PFSK-1 (cell line): Measurements from ENCODE around the gene KIFC1.

Source experiments
- FOXP2 ChIP-seq: optimal IDR thresholded peaks from 2 replicates; pipeline ENCODE3; 2011; ENCODE audit warnings: borderline replicate concordance, control low read depth, inconsistent platforms; ENCODE audit not compliant: insufficient read depth; ENCODE audit errors: extremely low read length, extremely low read depth
- POLR2AphosphoS5 ChIP-seq: IDR thresholded peaks from 2 replicates; pipeline ENCODE4 v1.6.1; 2012; ENCODE audit warnings: low read depth, mild to moderate bottlenecking, control low read depth, low read length, moderate library complexity
- REST ChIP-seq, 2 experiments: IDR thresholded peaks; 2 replicates each; pipeline versions ENCODE4 v1.6.1 to v1.8.0; 2011 to 2012; ENCODE audit warnings: low read depth in 2 of 2, low read length in 2 of 2, control low read depth in 1 of 2, inconsistent platforms in 1 of 2, mild to moderate bottlenecking in 1 of 2, moderate library complexity in 1 of 2; ENCODE audit not compliant: insufficient read depth in 1 of 2
- SIN3A ChIP-seq: IDR thresholded peaks from 2 replicates; pipeline ENCODE4 v1.6.1; 2012; ENCODE audit warnings: mild to moderate bottlenecking, low read length, moderate library complexity, borderline replicate concordance; ENCODE audit not compliant: insufficient read depth
- TAF1 ChIP-seq: IDR thresholded peaks from 2 replicates; pipeline ENCODE4 v1.6.1; 2012; ENCODE audit warnings: low read length, control low read depth, borderline replicate concordance; ENCODE audit not compliant: insufficient read depth

Gene KIFC1

DNA sequence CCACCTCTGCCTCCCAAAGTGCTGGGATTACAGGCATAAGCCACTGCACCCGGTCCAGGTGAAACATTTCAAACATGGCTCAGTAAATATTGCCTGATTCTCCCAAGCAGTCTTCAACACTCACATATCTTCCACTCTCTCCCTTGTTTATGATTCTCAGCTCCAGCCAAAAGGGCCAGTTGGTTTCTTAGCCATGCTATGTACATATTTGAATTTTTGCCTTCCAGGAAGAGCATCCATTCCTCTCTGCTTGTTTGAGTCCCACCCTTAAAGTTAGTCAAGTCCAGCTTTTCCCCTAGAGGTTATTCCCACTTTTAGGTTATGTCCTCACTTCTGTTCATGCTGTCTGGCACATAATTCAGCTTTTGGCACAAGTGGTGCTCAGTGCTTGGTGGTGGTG is 5.9 kb downstream of the KIFC1 start:
- TF ChIP-seq REST (IDR thresholded peaks at IDR 0.05; ENCODE audit: insufficient read depth in 1 of 2, low read depth in 2 of 2, low read length in 2 of 2) = no peak
- no peak for TF ChIP-seq FOXP2
- TF ChIP-seq SIN3A = no peak
- no peak for TF ChIP-seq POLR2AphosphoS5
- TF ChIP-seq TAF1 = no peak

GRCh38 chr6:33404884-33405283 is 13.3 kb downstream of the KIFC1 start:
- TF ChIP-seq TAF1 (no peak), SIN3A (no peak), FOXP2 (no peak), REST (IDR thresholded peaks at IDR 0.05; ENCODE audit: insufficient read depth in 1 of 2, low read depth in 2 of 2, low read length in 2 of 2) (no peak), POLR2AphosphoS5 (no peak)

DNA sequence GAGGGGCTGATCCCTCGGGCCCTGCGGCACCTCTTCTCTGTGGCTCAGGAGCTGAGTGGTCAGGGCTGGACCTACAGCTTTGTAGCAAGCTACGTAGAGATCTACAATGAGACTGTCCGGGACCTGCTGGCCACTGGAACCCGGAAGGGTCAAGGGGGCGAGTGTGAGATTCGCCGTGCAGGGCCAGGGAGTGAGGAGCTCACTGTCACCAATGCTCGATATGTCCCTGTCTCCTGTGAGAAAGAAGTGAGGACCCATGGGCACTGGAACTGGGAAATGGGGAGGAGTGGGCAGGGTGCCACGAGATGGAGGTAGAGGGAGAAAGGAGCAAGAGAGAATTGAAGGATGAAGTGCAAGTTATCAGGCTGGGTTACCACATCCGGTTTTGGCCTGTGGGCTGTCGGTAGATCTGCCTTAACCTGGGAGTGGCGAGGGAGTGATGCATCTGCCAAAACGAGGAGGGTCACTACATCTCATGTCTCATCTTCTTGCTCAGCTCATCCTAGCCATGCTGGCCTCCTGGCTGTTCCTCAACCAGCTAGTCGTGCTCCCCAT is 13.8 kb downstream of the KIFC1 start:
- TF ChIP-seq POLR2AphosphoS5 (0 out of 2 replicates have a peak, but pooled peaks have one; percentile 27), TAF1 (no peak)

DNA sequence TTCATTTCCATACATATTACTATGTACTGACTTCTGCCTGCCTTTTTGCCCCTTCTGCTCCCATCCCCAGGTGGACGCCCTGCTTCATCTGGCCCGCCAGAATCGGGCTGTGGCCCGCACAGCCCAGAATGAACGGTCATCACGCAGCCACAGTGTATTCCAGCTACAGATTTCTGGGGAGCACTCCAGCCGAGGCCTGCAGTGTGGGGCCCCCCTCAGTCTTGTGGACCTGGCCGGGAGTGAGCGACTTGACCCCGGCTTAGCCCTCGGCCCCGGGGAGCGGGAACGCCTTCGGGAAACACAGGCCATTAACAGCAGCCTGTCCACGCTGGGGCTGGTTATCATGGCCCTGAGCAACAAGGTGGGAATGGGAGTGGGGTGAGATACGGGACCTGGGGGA is 14.5 kb downstream of the KIFC1 start:
- no peak for TF ChIP-seq REST (IDR thresholded peaks at IDR 0.05; ENCODE audit: insufficient read depth in 1 of 2, low read depth in 2 of 2, low read length in 2 of 2)
- TF ChIP-seq TAF1 = no peak
- TF ChIP-seq SIN3A = no peak
- no peak for TF ChIP-seq POLR2AphosphoS5
- no peak for TF ChIP-seq FOXP2

GRCh38 chr6:33407132-33407718 is 15.6 kb downstream of the KIFC1 start:
- TF ChIP-seq SIN3A (no peak), REST (IDR thresholded peaks at IDR 0.05; ENCODE audit: insufficient read depth in 1 of 2, low read depth in 2 of 2, low read length in 2 of 2) (no peak), TAF1 (no peak), POLR2AphosphoS5 (no peak; the same call in 1 of the 2 replicates), FOXP2 (no peak)
